GM12878 (cell line): ENCODE data around the gene OVOL3.

Experiments
- BRCA1 ChIP-seq: IDR thresholded peaks from 2 replicates; pipeline ENCODE4 v1.6.1; 2011; ENCODE audit warnings: low read depth, low read length, improper control_type of control experiment
- CHD1 ChIP-seq: IDR thresholded peaks from 2 replicates; pipeline ENCODE4 v1.6.1; 2012; ENCODE audit warnings: low read depth, low read length, improper control_type of control experiment
- CHD4 ChIP-seq: fragments of 200-600 bp; sonication (generic); IDR thresholded peaks from 2 replicates; pipeline ENCODE4 v1.6.1; 2016; ENCODE audit warnings: mild to moderate bottlenecking
- ESRRA ChIP-seq: IDR thresholded peaks from 2 replicates; pipeline ENCODE4 v1.6.1; 2012; ENCODE audit warnings: mild to moderate bottlenecking, low read length, improper control_type of control experiment
- HDGF ChIP-seq: fragments of 450-650 bp; IDR thresholded peaks from 2 replicates; pipeline ENCODE4 v1.6.1; 2016; ENCODE audit warnings: antibody characterized with exemption
- RAD21 ChIP-seq: IDR thresholded peaks from 2 replicates; pipeline ENCODE4 v1.6.1; 2011; ENCODE audit warnings: mild to moderate bottlenecking, low read depth, low read length, moderate library complexity; ENCODE audit not compliant: insufficient read depth
- TF ChIP-seq, protein P1 (sequence below): fragments of 450-650 bp; IDR thresholded peaks from 2 replicates; pipeline ENCODE4 v1.6.1; 2017; ENCODE audit warnings: antibody characterized with exemption, mild to moderate bottlenecking, moderate library complexity

DNA sequence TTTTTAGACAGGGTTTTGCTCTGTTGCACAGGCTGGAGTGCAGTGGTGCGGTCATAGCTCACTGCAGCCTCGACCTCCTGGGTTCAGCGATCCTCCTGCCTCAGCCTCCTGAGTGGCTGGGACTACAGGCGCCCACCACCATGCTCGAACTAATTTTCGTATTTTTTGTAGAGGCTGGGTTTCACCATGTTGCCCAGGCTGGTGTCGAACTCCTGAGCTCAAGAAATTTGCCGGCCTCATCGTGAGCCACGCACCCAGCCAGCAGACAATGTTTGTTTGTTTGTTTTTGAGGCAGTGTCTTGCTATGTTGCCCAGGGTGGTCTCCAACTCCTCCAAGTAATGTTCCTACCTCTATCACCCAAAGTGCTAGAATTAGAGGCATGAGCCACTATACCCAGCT is 42.2 kb downstream of the OVOL3 start:
- TF ChIP-seq ESRRA (no peak), CHD4 (no peak), CHD1 (no peak), BRCA1 (no peak), HDGF (no peak), RAD21 (no peak)
- TF ChIP-seq, protein P1, sequence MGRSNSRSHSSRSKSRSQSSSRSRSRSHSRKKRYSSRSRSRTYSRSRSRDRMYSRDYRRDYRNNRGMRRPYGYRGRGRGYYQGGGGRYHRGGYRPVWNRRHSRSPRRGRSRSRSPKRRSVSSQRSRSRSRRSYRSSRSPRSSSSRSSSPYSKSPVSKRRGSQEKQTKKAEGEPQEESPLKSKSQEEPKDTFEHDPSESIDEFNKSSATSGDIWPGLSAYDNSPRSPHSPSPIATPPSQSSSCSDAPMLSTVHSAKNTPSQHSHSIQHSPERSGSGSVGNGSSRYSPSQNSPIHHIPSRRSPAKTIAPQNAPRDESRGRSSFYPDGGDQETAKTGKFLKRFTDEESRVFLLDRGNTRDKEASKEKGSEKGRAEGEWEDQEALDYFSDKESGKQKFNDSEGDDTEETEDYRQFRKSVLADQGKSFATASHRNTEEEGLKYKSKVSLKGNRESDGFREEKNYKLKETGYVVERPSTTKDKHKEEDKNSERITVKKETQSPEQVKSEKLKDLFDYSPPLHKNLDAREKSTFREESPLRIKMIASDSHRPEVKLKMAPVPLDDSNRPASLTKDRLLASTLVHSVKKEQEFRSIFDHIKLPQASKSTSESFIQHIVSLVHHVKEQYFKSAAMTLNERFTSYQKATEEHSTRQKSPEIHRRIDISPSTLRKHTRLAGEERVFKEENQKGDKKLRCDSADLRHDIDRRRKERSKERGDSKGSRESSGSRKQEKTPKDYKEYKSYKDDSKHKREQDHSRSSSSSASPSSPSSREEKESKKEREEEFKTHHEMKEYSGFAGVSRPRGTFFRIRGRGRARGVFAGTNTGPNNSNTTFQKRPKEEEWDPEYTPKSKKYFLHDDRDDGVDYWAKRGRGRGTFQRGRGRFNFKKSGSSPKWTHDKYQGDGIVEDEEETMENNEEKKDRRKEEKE, result no peak
